ENCODE data around the gene ABLIM2.
"Not testable (repeated sequence)": the region's sequence is repeated elsewhere in the genome, so short reads cannot be mapped to it uniquely, and the experiment has no call there.

ABLIM2 gene

GRCh38 chr4:7945709-7946380 is 212.8 kb downstream of the ABLIM2 start:
- peaks cover 3% of the 10 kb centered on the region; the same call in 1 of the 2 replicates for H3K9me3 ChIP-seq (ENCODE audit: control insufficient read depth, insufficient read depth, low read length)
- H3K4me1 ChIP-seq (ENCODE audit: insufficient read depth, low read length), result peaks cover 6% of the 10 kb centered on the region; the same call in 1 of the 2 replicates
- H3K9ac ChIP-seq (ENCODE audit: low read depth, low read length), result no peak overlapping the region
- no peaks in the 10 kb centered on the region for H3K36me3 ChIP-seq (ENCODE audit: insufficient read depth, low read length)

GRCh38 chr4:7944599-7945220 is 213.9 kb downstream of the ABLIM2 start:
- Histone ChIP-seq H3K9me3 (ENCODE audit: control insufficient read depth, insufficient read depth, low read length) (no peaks in the 10 kb centered on the region), H3K9ac (ENCODE audit: low read depth, low read length) (no peak overlapping the region), H3K36me3 (ENCODE audit: insufficient read depth, low read length) (no peaks in the 10 kb centered on the region), H3K4me1 (ENCODE audit: insufficient read depth, low read length) (peaks cover 9% of the 10 kb centered on the region; the same call in 1 of the 2 replicates)

- not testable (repeated sequence) for H3K9ac ChIP-seq (ENCODE audit: low read depth, low read length); H3K9me3 ChIP-seq (ENCODE audit: control insufficient read depth, insufficient read depth, low read length); H3K36me3 ChIP-seq (ENCODE audit: insufficient read depth, low read length); H3K4me1 ChIP-seq (ENCODE audit: insufficient read depth, low read length)
These were observed 214.9 kb downstream of the ABLIM2 start for GRCh38 chr4:7943688-7944087.

- H3K36me3 ChIP-seq (ENCODE audit: insufficient read depth, low read length), result no peaks in the 10 kb centered on the region
- H3K4me1 ChIP-seq (ENCODE audit: insufficient read depth, low read length), result peaks cover 9% of the 10 kb centered on the region; the same call in 1 of the 2 replicates
- H3K9ac ChIP-seq (ENCODE audit: low read depth, low read length), result no peak overlapping the region
- H3K9me3 ChIP-seq (ENCODE audit: control insufficient read depth, insufficient read depth, low read length), result no peaks in the 10 kb centered on the region
These were observed 215.4 kb downstream of the ABLIM2 start for GRCh38 chr4:7943211-7943610.

- peaks cover 9% of the 10 kb centered on the region; the same call in 1 of the 2 replicates for H3K4me1 ChIP-seq (ENCODE audit: insufficient read depth, low read length)
- no peaks in the 10 kb centered on the region for H3K9me3 ChIP-seq (ENCODE audit: control insufficient read depth, insufficient read depth, low read length)
- no peak overlapping the region for H3K9ac ChIP-seq (ENCODE audit: low read depth, low read length)
- H3K36me3 ChIP-seq (ENCODE audit: insufficient read depth, low read length), result no peaks in the 10 kb centered on the region
These were observed 216.6 kb downstream of the ABLIM2 start for GRCh38 chr4:7941965-7942496.

GRCh38 chr4:7941111-7941964 is 217.3 kb downstream of the ABLIM2 start:
- Histone ChIP-seq H3K9ac (ENCODE audit: low read depth, low read length) (no peak overlapping the region), H3K36me3 (ENCODE audit: insufficient read depth, low read length) (no peaks in the 10 kb centered on the region), H3K4me1 (ENCODE audit: insufficient read depth, low read length) (peaks cover 9% of the 10 kb centered on the region; the same call in 1 of the 2 replicates), H3K9me3 (ENCODE audit: control insufficient read depth, insufficient read depth, low read length) (no peaks in the 10 kb centered on the region)

GRCh38 chr4:7939377-7940108 is 219.1 kb downstream of the ABLIM2 start, which contains the start of gene AFAP1:
Gene AFAP1 (minus strand): TSS chr4:7939861. CDS start chr4:7872078, 67,783 bp downstream.
- H3K9me3 ChIP-seq (ENCODE audit: control insufficient read depth, insufficient read depth, low read length), result no peaks in the 10 kb centered on the region
- H3K4me1 ChIP-seq (ENCODE audit: insufficient read depth, low read length), result peaks cover 12% of the 10 kb centered on the region; the same call in 1 of the 2 replicates
- no peaks in the 10 kb centered on the region for H3K36me3 ChIP-seq (ENCODE audit: insufficient read depth, low read length)
- peak within 1 kb of the TSS; percentile 53 for H3K9ac ChIP-seq (ENCODE audit: low read depth, low read length)

- H3K4me1 ChIP-seq (ENCODE audit: insufficient read depth, low read length), result peaks cover 12% of the 10 kb centered on the region; the same call in 1 of the 2 replicates
- H3K9ac ChIP-seq (ENCODE audit: low read depth, low read length), result peak overlapping the region; percentile 53
- no peaks in the 10 kb centered on the region for H3K9me3 ChIP-seq (ENCODE audit: control insufficient read depth, insufficient read depth, low read length)
- H3K36me3 ChIP-seq (ENCODE audit: insufficient read depth, low read length), result no peaks in the 10 kb centered on the region
These were observed 219.8 kb downstream of the ABLIM2 start for GRCh38 chr4:7938609-7939376.

- peaks cover 12% of the 10 kb centered on the region; the same call in 1 of the 2 replicates for H3K4me1 ChIP-seq (ENCODE audit: insufficient read depth, low read length)
- H3K36me3 ChIP-seq (ENCODE audit: insufficient read depth, low read length), result no peaks in the 10 kb centered on the region
- peak overlapping the region; percentile 53 for H3K9ac ChIP-seq (ENCODE audit: low read depth, low read length)
These were observed 220.4 kb downstream of the ABLIM2 start for GRCh38 chr4:7938266-7938608.

GRCh38 chr4:7937006-7937405 is 221.6 kb downstream of the ABLIM2 start:
- Histone ChIP-seq H3K9me3 (ENCODE audit: control insufficient read depth, insufficient read depth, low read length) (no peaks in the 10 kb centered on the region), H3K9ac (ENCODE audit: low read depth, low read length) (peak overlapping the region; percentile 53), H3K36me3 (ENCODE audit: insufficient read depth, low read length) (no peaks in the 10 kb centered on the region), H3K4me1 (ENCODE audit: insufficient read depth, low read length) (peaks cover 12% of the 10 kb centered on the region; the same call in 1 of the 2 replicates)

More at GRCh38 chr4:7938266-7938608, 220.4 kb downstream of the ABLIM2 start:
- no peaks in the 10 kb centered on the region for H3K9me3 ChIP-seq (ENCODE audit: control insufficient read depth, insufficient read depth, low read length)

GRCh38 chr4:7933651-7934510 is 224.7 kb downstream of the ABLIM2 start:
- H3K9ac ChIP-seq (ENCODE audit: low read depth, low read length), result no peak overlapping the region
- no peaks in the 10 kb centered on the region for H3K9me3 ChIP-seq (ENCODE audit: control insufficient read depth, insufficient read depth, low read length)
- no peaks in the 10 kb centered on the region for H3K36me3 ChIP-seq (ENCODE audit: insufficient read depth, low read length)
- H3K4me1 ChIP-seq (ENCODE audit: insufficient read depth, low read length), result peaks cover 21% of the 10 kb centered on the region

GRCh38 chr4:7932287-7932686 is 226.3 kb downstream of the ABLIM2 start:
- Histone ChIP-seq H3K9ac (ENCODE audit: low read depth, low read length) (no peak overlapping the region), H3K36me3 (ENCODE audit: insufficient read depth, low read length) (no peaks in the 10 kb centered on the region), H3K4me1 (ENCODE audit: insufficient read depth, low read length) (peaks cover 24% of the 10 kb centered on the region)

More at GRCh38 chr4:7932287-7932686, 226.3 kb downstream of the ABLIM2 start:
- H3K9me3 ChIP-seq (ENCODE audit: control insufficient read depth, insufficient read depth, low read length), result no peaks in the 10 kb centered on the region

Measured in ES-I3 (cell line).